Esophagus muscularis mucosa (tissue), 3 donors: ENCODE results near the gene BICD1.

ENCODE experiments used
- POLR2A ChIP-seq: fragments of 450-650 bp; IDR thresholded peaks from one replicate; pipeline ENCODE4 v1.6.1; 2017; ENCODE audit warnings: antibody characterized with exemption, moderate library complexity, mild to moderate bottlenecking, low read depth
- TF ChIP-seq, protein P1 (sequence below), 3 experiments: fragments of 200-600 bp in 2 of 3; fragments of 450-650 bp in 1 of 3; sonication (generic) in 2 of 3; IDR thresholded peaks; one replicate each; pipeline ENCODE4 v1.5.1; 2017 to 2019; ENCODE audit warnings: antibody characterized with exemption in 3 of 3, mild to moderate bottlenecking in 2 of 3, moderate library complexity in 1 of 3

DNA sequence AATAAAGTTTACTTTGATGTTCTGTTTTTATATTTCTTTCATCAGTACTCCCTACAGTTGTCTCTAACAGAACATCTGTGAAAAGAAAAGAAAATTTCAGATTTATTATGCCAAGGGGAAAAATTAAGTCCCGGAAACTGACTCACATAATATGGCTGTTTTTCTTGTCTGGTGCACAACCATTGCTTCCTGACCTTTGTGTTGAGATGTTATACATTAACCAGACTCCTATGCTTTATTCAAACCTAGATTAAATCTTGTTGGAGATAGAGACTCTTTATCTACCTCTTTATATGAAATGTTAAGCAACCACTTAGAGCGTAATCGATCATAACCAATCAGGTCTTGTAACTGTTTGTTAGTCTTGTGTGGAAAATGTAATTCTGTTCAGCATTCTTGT is 37.6 kb upstream of the BICD1 start:
- TF ChIP-seq, protein P1, sequence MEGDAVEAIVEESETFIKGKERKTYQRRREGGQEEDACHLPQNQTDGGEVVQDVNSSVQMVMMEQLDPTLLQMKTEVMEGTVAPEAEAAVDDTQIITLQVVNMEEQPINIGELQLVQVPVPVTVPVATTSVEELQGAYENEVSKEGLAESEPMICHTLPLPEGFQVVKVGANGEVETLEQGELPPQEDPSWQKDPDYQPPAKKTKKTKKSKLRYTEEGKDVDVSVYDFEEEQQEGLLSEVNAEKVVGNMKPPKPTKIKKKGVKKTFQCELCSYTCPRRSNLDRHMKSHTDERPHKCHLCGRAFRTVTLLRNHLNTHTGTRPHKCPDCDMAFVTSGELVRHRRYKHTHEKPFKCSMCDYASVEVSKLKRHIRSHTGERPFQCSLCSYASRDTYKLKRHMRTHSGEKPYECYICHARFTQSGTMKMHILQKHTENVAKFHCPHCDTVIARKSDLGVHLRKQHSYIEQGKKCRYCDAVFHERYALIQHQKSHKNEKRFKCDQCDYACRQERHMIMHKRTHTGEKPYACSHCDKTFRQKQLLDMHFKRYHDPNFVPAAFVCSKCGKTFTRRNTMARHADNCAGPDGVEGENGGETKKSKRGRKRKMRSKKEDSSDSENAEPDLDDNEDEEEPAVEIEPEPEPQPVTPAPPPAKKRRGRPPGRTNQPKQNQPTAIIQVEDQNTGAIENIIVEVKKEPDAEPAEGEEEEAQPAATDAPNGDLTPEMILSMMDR (IDR thresholded peaks at IDR 0.05): no peak
- no peak for TF ChIP-seq POLR2A
